HG03575 (cell line): ENCODE data around the gene RASL11A.
"Not testable (repeated sequence)": the region's sequence is repeated elsewhere in the genome, so short reads cannot be mapped to it uniquely, and the experiment has no call there.

Source experiments
- ATAC-seq: cut with Tn5 transposase; IDR thresholded peaks from one replicate; pipeline ENCODE4 v1.9.1; 2021; ENCODE audit not compliant: unreplicated experiment, insufficient number of reproducible peaks, low FRiP score; ENCODE audit errors: extremely low read depth

The RASL11A gene

GRCh38 chr13:27321468-27322431 is 51.1 kb downstream of the RASL11A start:
- no peak for ATAC-seq

- not testable (repeated sequence) for ATAC-seq
These were observed 51.8 kb downstream of the RASL11A start for GRCh38 chr13:27322443-27322842.
